ENCODE data around the gene TPCN2.

Gene TPCN2

GRCh38 chr11:69141742-69142141, 93.0 kb downstream of the TPCN2 start:
- Histone ChIP-seq H3K79me2 (ENCODE audit: insufficient read depth, low read length) (no peaks in the 10 kb centered on the region), H3K9ac (ENCODE audit: low read depth, low read length) (no peak overlapping the region), H3K4me1 (ENCODE audit: insufficient read depth, low read length) (no peaks in the 10 kb centered on the region), H3K27ac (ENCODE audit: low read length) (no peak overlapping the region), H4K20me1 (ENCODE audit: insufficient read depth, low read length) (no peaks in the 10 kb centered on the region), H3K36me3 (ENCODE audit: insufficient read depth, low read length) (no peaks in the 10 kb centered on the region), H3K27me3 (ENCODE audit: insufficient read depth, low read length, poor library complexity) (no peaks in the 10 kb centered on the region), H3K4me2 (ENCODE audit: insufficient read depth, low read length) (no peak overlapping the region), H3K4me3 (ENCODE audit: low read depth in 1 of 2, low read length in 2 of 2) (no peak overlapping the region), H3K9me3 (ENCODE audit: insufficient read depth, low read length, severe bottlenecking) (peaks cover 6% of the 10 kb centered on the region), H2AFZ (ENCODE audit: low read depth, low read length) (no peak overlapping the region)
- TF ChIP-seq EZH2 (IDR thresholded peaks at IDR 0.05; ENCODE audit: borderline replicate concordance, low read depth, low read length, severe bottlenecking), result no peak
- TF ChIP-seq, protein P1, sequence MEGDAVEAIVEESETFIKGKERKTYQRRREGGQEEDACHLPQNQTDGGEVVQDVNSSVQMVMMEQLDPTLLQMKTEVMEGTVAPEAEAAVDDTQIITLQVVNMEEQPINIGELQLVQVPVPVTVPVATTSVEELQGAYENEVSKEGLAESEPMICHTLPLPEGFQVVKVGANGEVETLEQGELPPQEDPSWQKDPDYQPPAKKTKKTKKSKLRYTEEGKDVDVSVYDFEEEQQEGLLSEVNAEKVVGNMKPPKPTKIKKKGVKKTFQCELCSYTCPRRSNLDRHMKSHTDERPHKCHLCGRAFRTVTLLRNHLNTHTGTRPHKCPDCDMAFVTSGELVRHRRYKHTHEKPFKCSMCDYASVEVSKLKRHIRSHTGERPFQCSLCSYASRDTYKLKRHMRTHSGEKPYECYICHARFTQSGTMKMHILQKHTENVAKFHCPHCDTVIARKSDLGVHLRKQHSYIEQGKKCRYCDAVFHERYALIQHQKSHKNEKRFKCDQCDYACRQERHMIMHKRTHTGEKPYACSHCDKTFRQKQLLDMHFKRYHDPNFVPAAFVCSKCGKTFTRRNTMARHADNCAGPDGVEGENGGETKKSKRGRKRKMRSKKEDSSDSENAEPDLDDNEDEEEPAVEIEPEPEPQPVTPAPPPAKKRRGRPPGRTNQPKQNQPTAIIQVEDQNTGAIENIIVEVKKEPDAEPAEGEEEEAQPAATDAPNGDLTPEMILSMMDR (IDR thresholded peaks at IDR 0.05; ENCODE audit: borderline replicate concordance, extremely low read depth, low read length, poor library complexity, severe bottlenecking), result no peak
- DNase-seq (no peak), ATAC-seq (ENCODE audit: insufficient read depth, low read depth) (no peak)

- Histone ChIP-seq H3K4me1 (ENCODE audit: insufficient read depth, low read length) (no peaks in the 10 kb centered on the region), H3K9me3 (ENCODE audit: insufficient read depth, low read length, severe bottlenecking) (peaks cover 14% of the 10 kb centered on the region), H4K20me1 (ENCODE audit: insufficient read depth, low read length) (no peaks in the 10 kb centered on the region), H3K4me3 (ENCODE audit: low read depth in 1 of 2, low read length in 2 of 2) (no peak overlapping the region), H2AFZ (ENCODE audit: low read depth, low read length) (no peak overlapping the region), H3K36me3 (ENCODE audit: insufficient read depth, low read length) (no peaks in the 10 kb centered on the region), H3K79me2 (ENCODE audit: insufficient read depth, low read length) (no peaks in the 10 kb centered on the region), H3K27me3 (ENCODE audit: insufficient read depth, low read length, poor library complexity) (no peaks in the 10 kb centered on the region), H3K9ac (ENCODE audit: low read depth, low read length) (no peak overlapping the region), H3K27ac (ENCODE audit: low read length) (no peak overlapping the region), H3K4me2 (ENCODE audit: insufficient read depth, low read length) (no peak overlapping the region)
- ATAC-seq (ENCODE audit: insufficient read depth, low read depth), result no peak
- TF ChIP-seq, protein P1 (IDR thresholded peaks at IDR 0.05; ENCODE audit: borderline replicate concordance, extremely low read depth, low read length, poor library complexity, severe bottlenecking), result no peak
- no peak for TF ChIP-seq EZH2 (IDR thresholded peaks at IDR 0.05; ENCODE audit: borderline replicate concordance, low read depth, low read length, severe bottlenecking)
- no peak for DNase-seq
Observed at GRCh38 chr11:69142895-69143294, 94.2 kb downstream of the TPCN2 start.

GRCh38 chr11:69144316-69145049, 95.8 kb downstream of the TPCN2 start:
- TF ChIP-seq, protein P1 (IDR thresholded peaks at IDR 0.05; ENCODE audit: borderline replicate concordance, extremely low read depth, low read length, poor library complexity, severe bottlenecking), result no peak
- TF ChIP-seq EZH2 (IDR thresholded peaks at IDR 0.05; ENCODE audit: borderline replicate concordance, low read depth, low read length, severe bottlenecking), result no peak
- Histone ChIP-seq H3K4me3 (ENCODE audit: low read depth in 1 of 2, low read length in 2 of 2) (no peak overlapping the region), H3K4me2 (ENCODE audit: insufficient read depth, low read length) (no peak overlapping the region), H3K4me1 (ENCODE audit: insufficient read depth, low read length) (no peaks in the 10 kb centered on the region), H3K36me3 (ENCODE audit: insufficient read depth, low read length) (no peaks in the 10 kb centered on the region), H3K9ac (ENCODE audit: low read depth, low read length) (no peak overlapping the region), H3K79me2 (ENCODE audit: insufficient read depth, low read length) (no peaks in the 10 kb centered on the region), H3K27me3 (ENCODE audit: insufficient read depth, low read length, poor library complexity) (no peaks in the 10 kb centered on the region), H3K27ac (ENCODE audit: low read length) (no peak overlapping the region), H3K9me3 (ENCODE audit: insufficient read depth, low read length, severe bottlenecking) (peaks cover 14% of the 10 kb centered on the region), H4K20me1 (ENCODE audit: insufficient read depth, low read length) (no peaks in the 10 kb centered on the region), H2AFZ (ENCODE audit: low read depth, low read length) (no peak overlapping the region)
- DNase-seq, result no peak
- no peak for ATAC-seq (ENCODE audit: insufficient read depth, low read depth)

All from DND-41 (cell line).